Measurements from ENCODE around the gene GATC.
"Not testable (repeated sequence)": the region's sequence is repeated elsewhere in the genome, so short reads cannot be mapped to it uniquely, and the experiment has no call there.

Gene GATC

GRCh38 chr12:120466560-120467315, 20.5 kb downstream of the GATC start:
- intact Hi-C loops (cut with DNase I): loop anchor here (5.0 kb wide), 1 partner anchor 61 kb away; the partner anchor contains the start of gene COQ5
- DNase-seq: peak in 34 of 42 donors; percentile 6 to 69 (median 36)

GRCh38 chr12:120467439-120467838, 21.2 kb downstream of the GATC start:
- DNase-seq: no peak
- intact Hi-C loops (cut with DNase I): loop anchor here (5.0 kb wide), 1 partner anchor 60 kb away; the partner anchor contains the start of gene COQ5

GRCh38 chr12:120468325-120468820, 22.1 kb downstream of the GATC start:
- DNase-seq: peak in 5 of 42 donors; percentile 8 to 44 (median 21)

GRCh38 chr12:120468821-120469449, 22.7 kb downstream of the GATC start:
- intact Hi-C loops (cut with DNase I): loop anchor here (5.0 kb wide), 1 partner anchor 58 kb away; the partner anchor contains the start of gene COQ5
- peak in 40 of 42 donors; percentile 12 to 75 (median 52) for DNase-seq

More at GRCh38 chr12:120468325-120468820, 22.1 kb downstream of the GATC start:
- intact Hi-C loops (cut with DNase I): loop anchor here (5.0 kb wide), 1 partner anchor 59 kb away; the partner anchor contains the start of gene COQ5

- peak; percentile 88 to 99 (median 96) for DNase-seq
- intact Hi-C loops (cut with DNase I): loop anchor here (5.0 kb wide), 1 partner anchor 58 kb away; the partner anchor contains the start of gene COQ5
Observed at GRCh38 chr12:120469450-120470149, 23.4 kb downstream of the GATC start, which contains the start of gene SRSF9. Gene SRSF9 (minus strand): TSS chr12:120469748. CDS start chr12:120469609, 139 bp downstream.

- intact Hi-C loops (cut with DNase I): no loop called here
- DNase-seq: no peak
Observed at GRCh38 chr12:120470150-120470784, 24.0 kb downstream of the GATC start.

- intact Hi-C loops (cut with DNase I): no loop called here
Observed at GRCh38 chr12:120472521-120472920, 26.3 kb downstream of the GATC start.

GRCh38 chr12:120473807-120474615, 27.8 kb downstream of the GATC start:
- DNase-seq: no peak
- intact Hi-C loops (cut with DNase I): no loop called here

More at GRCh38 chr12:120472521-120472920, 26.3 kb downstream of the GATC start:
- no peak for DNase-seq

GRCh38 chr12:120474616-120474960, 28.3 kb downstream of the GATC start:
- DNase-seq: peak in 24 of 42 donors; percentile 13 to 77 (median 39)
- intact Hi-C loops (cut with DNase I): no loop called here

GRCh38 chr12:120475643-120476042, 29.4 kb downstream of the GATC start:
- intact Hi-C loops (cut with DNase I): no loop called here
- no peak for DNase-seq

GRCh38 chr12:120479458-120479857, 33.2 kb downstream of the GATC start:
- no peak for DNase-seq
- intact Hi-C loops (cut with DNase I): no loop called here

- intact Hi-C loops (cut with DNase I): no loop called here
- no peak for DNase-seq
Observed at GRCh38 chr12:120480211-120480610, 34.0 kb downstream of the GATC start.

- intact Hi-C loops (cut with DNase I): no loop called here
- DNase-seq: no peak
Observed at GRCh38 chr12:120481022-120481767, 35.0 kb downstream of the GATC start.

- DNase-seq: no peak
- intact Hi-C loops (cut with DNase I): no loop called here
Observed at GRCh38 chr12:120483621-120484020, 37.4 kb downstream of the GATC start.

GRCh38 chr12:120485961-120486881, 40.0 kb downstream of the GATC start:
- DNase-seq: no peak
- intact Hi-C loops (cut with DNase I): no loop called here

GRCh38 chr12:120487552-120487951, 41.3 kb downstream of the GATC start:
- DNase-seq: peak in 1 of 42 donors; percentile 17
- intact Hi-C loops (cut with DNase I): not testable (repeated sequence)

All from head of caudate nucleus (tissue), 42 donors.